ENCODE measurements around the gene PMPCB.

DNA sequence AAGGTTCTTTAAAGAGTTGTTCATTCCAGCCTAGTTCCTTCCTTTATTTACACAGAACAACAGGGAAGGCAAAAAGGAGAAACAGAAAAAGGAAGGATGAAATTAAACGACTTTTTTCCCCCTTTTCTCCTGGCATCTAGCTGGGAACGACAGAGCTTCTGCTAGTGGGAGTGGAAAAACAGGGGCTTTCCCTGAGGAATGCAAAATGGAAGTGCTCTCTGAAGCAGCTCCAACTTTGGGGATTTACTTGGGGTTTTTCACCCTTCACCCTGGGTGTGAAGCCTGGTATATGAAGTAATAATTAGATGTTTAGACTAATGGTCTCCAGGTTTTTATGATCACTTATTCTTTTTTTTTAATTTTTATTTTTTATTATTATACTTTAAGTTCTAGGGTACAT is 4.2 kb downstream of the PMPCB start:
- TF ChIP-seq POLR2AphosphoS5 (IDR thresholded peaks at IDR 0.05; ENCODE audit: low read depth, low read length) (no peak), SIN3A (IDR thresholded peaks at IDR 0.05; ENCODE audit: borderline replicate concordance, insufficient read depth, low read length) (no peak), TAF1 (IDR thresholded peaks at IDR 0.05; ENCODE audit: borderline replicate concordance, insufficient read depth, low read length) (no peak), FOXP2 (optimal IDR thresholded peaks at IDR 0.05; ENCODE audit: borderline replicate concordance, extremely low read depth, extremely low read length, insufficient read depth) (no peak)
- TF ChIP-seq, protein P1, sequence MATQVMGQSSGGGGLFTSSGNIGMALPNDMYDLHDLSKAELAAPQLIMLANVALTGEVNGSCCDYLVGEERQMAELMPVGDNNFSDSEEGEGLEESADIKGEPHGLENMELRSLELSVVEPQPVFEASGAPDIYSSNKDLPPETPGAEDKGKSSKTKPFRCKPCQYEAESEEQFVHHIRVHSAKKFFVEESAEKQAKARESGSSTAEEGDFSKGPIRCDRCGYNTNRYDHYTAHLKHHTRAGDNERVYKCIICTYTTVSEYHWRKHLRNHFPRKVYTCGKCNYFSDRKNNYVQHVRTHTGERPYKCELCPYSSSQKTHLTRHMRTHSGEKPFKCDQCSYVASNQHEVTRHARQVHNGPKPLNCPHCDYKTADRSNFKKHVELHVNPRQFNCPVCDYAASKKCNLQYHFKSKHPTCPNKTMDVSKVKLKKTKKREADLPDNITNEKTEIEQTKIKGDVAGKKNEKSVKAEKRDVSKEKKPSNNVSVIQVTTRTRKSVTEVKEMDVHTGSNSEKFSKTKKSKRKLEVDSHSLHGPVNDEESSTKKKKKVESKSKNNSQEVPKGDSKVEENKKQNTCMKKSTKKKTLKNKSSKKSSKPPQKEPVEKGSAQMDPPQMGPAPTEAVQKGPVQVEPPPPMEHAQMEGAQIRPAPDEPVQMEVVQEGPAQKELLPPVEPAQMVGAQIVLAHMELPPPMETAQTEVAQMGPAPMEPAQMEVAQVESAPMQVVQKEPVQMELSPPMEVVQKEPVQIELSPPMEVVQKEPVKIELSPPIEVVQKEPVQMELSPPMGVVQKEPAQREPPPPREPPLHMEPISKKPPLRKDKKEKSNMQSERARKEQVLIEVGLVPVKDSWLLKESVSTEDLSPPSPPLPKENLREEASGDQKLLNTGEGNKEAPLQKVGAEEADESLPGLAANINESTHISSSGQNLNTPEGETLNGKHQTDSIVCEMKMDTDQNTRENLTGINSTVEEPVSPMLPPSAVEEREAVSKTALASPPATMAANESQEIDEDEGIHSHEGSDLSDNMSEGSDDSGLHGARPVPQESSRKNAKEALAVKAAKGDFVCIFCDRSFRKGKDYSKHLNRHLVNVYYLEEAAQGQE (IDR thresholded peaks at IDR 0.05; ENCODE audit: insufficient read depth in 1 of 2, low read depth in 2 of 2, low read length in 2 of 2), result no peak

Measured in PFSK-1 (cell line).